GM23338 (cell line): ENCODE measurements around the gene LPAR6.

ENCODE experiments used
- EZH2 ChIP-seq: fragments of 200-600 bp; sonication (generic); IDR thresholded peaks from one replicate; pipeline ENCODE4 v1.8.0; 2017; ENCODE audit warnings: antibody characterized with exemption, mild to moderate bottlenecking, low read depth; ENCODE audit not compliant: unreplicated experiment
- ZNF114 ChIP-seq: fragments of 250-450 bp; sonication (Bioruptor Pico); IDR thresholded peaks from 2 replicates; pipeline ENCODE4 v1.5.0; 2020; ENCODE audit warnings: mild to moderate bottlenecking, moderate library complexity
- TF ChIP-seq, protein P1 (sequence below), 2 experiments: fragments of 200-600 bp in 1 of 2; sonication (generic) in 1 of 2; conservative IDR thresholded peaks; 2 replicates each; pipeline versions ENCODE4 v1.5.1 to v1.6.1; 2016 to 2017; ENCODE audit warnings: antibody characterized with exemption in 2 of 2, low read depth in 2 of 2, mild to moderate bottlenecking in 2 of 2, moderate library complexity in 1 of 2

DNA sequence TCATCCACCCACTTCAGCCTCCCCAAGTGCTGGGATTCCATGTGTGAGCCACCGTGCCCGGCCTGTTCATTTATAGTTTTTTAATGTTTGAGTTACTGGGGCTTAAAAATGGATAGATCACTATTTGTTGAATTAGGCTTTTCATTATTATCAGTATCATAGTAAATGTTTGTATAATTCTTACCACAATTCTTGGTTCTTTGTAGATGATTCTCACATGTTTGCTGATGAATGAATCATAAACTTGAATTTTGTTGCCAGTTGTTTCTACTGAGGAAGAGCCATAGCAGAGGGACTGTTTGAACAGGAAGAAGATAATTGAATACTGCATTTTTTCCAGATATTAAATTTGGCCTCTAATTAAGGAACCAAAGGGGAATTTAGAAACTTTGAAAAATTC is 2.6 kb upstream of the LPAR6 start:
- TF ChIP-seq, protein P1, sequence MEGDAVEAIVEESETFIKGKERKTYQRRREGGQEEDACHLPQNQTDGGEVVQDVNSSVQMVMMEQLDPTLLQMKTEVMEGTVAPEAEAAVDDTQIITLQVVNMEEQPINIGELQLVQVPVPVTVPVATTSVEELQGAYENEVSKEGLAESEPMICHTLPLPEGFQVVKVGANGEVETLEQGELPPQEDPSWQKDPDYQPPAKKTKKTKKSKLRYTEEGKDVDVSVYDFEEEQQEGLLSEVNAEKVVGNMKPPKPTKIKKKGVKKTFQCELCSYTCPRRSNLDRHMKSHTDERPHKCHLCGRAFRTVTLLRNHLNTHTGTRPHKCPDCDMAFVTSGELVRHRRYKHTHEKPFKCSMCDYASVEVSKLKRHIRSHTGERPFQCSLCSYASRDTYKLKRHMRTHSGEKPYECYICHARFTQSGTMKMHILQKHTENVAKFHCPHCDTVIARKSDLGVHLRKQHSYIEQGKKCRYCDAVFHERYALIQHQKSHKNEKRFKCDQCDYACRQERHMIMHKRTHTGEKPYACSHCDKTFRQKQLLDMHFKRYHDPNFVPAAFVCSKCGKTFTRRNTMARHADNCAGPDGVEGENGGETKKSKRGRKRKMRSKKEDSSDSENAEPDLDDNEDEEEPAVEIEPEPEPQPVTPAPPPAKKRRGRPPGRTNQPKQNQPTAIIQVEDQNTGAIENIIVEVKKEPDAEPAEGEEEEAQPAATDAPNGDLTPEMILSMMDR (conservative IDR thresholded peaks at IDR 0.05; ENCODE audit: low read depth in 2 of 2) = no peak
- TF ChIP-seq ZNF114 (CRISPR knock-in tag) (no peak), EZH2 (no peak)
